GM06990 (cell line): ENCODE results near the gene CSPG4.
"Not testable (repeated sequence)": the region's sequence is repeated elsewhere in the genome, so short reads cannot be mapped to it uniquely, and the experiment has no call there.

Source experiments
- DNase-seq: peaks from one replicate; pipeline ENCODE4 v3.0.0-alpha.2; 2011; ENCODE audit not compliant: insufficient read length; ENCODE audit errors: extremely low read depth
- H3K27me3 ChIP-seq: replicated peaks from 2 replicates; pipeline ENCODE4 v1.6.0; 2011; ENCODE audit warnings: low read length; ENCODE audit not compliant: control insufficient read depth, insufficient read depth
- H3K36me3 ChIP-seq: 2 replicates; pipeline ENCODE4 v1.5.1; 2011; ENCODE audit warnings: low read length; ENCODE audit not compliant: control insufficient read depth, insufficient read depth
- H3K4me3 ChIP-seq: replicated peaks from 2 replicates; pipeline ENCODE4 v1.5.1; 2011; ENCODE audit warnings: low read depth, mild to moderate bottlenecking, control low read depth, low read length
- CTCF ChIP-seq: IDR thresholded peaks from 2 replicates; pipeline ENCODE4 v1.5.1; 2011; ENCODE audit warnings: low read length, control low read depth, mild to moderate bottlenecking, inconsistent platforms; ENCODE audit not compliant: insufficient read depth, poor library complexity, severe bottlenecking

Gene CSPG4

DNA sequence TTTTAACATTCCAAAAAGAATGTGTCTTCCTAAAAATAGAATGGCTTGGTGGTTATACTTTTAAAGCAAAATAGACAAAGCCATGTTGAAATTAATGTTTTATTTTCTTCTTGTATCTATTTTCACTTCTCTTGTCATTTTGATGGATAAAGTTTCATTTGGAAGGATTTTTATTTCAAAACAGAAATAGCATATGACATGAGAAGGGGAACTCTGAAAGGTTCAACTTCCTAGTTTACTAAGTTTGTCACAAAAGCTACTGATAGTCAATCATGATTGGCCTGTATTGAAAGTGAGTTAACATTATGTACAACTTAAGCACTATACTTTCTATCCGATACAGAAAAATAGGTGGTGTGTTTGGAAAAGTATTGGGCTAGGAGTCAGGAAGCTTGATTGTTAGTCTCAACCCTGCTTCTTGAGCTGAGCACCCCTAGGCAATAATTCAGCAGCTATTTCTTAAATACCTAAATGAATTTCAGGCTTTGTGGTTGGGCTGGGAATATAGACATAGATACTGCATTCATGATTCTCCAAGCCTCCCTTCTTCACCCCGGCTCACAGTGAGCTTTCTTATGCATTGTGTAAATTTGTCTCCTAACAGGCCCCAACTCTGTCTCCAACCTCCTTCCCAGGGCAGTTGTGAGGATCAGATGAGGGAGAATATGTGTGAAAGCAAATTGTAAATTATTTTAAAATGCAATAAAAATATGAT is 46.9 kb upstream of the CSPG4 start:
- Histone ChIP-seq H3K27me3 (no peaks in the 10 kb centered on the region), H3K36me3 (no peaks in the 10 kb centered on the region), H3K4me3 (peak overlapping the region; percentile 83; the same call in 1 of the 2 replicates)
- DNase-seq: no peak
- TF ChIP-seq CTCF: no peak

DNA sequence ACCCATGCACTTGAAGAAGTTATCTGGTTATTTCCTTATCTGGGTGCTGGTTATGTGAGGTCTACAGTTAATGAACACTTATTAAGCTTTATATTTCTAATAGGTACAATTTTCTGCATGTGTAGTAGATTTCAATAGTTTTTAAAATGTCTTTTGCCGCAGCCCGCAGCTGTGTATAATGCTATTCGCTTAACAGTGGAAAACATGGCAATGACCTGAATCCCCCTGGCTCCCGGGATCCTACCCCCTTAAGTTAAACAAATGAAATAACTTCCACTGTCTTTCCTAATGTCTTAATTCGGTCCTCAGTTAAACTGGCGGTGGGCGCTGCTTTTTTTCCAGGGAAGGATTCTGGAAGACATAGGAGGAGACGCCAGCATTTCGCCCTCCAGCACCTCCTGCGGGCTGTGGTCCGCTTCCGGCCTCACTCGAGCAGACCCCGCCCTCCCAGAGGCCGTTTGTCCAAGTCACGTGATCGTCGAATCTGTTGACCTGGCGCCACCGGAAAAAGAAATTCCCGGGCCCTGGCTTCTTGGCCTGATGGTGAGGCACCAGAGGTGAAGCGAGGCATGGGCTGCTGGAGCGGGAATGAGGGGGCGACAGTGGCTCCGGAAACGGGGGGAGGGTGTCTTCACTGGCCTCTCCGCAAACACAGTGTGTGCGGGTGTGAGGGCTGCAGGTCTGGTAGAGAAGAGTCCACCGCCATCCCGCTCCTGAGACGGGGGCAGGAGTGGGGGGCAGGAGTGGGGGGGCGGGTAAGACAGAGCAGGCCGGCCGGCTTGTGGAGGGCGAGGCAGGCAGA is 45.6 kb upstream of the CSPG4 start:
- peak; percentile 84 for DNase-seq
- Histone ChIP-seq H3K4me3 (peak overlapping the region; percentile 83), H3K27me3 (no peaks in the 10 kb centered on the region), H3K36me3 (no peaks in the 10 kb centered on the region)
- peak; percentile 65 for TF ChIP-seq CTCF

GRCh38 chr15:75754871-75755270 is 42.2 kb upstream of the CSPG4 start:
- DNase-seq, H3K27me3 ChIP-seq, H3K36me3 ChIP-seq, H3K4me3 ChIP-seq: not testable (repeated sequence)

- DNase-seq: no peak
- Histone ChIP-seq H3K27me3 (no peaks in the 10 kb centered on the region), H3K4me3 (no peak overlapping the region), H3K36me3 (no peaks in the 10 kb centered on the region)
- TF ChIP-seq CTCF: no peak
Observed at GRCh38 chr15:75753145-75753544, 40.5 kb upstream of the CSPG4 start.

- no peak for DNase-seq
- no peak for TF ChIP-seq CTCF
- Histone ChIP-seq H3K4me3 (no peak overlapping the region), H3K27me3 (no peaks in the 10 kb centered on the region), H3K36me3 (no peaks in the 10 kb centered on the region)
Observed at GRCh38 chr15:75751891-75752290, 39.2 kb upstream of the CSPG4 start.

- Histone ChIP-seq H3K27me3 (no peaks in the 10 kb centered on the region), H3K36me3 (no peaks in the 10 kb centered on the region), H3K4me3 (no peak overlapping the region)
- TF ChIP-seq CTCF: no peak
- DNase-seq: no peak
Observed at GRCh38 chr15:75751116-75751875, 38.6 kb upstream of the CSPG4 start.
